HepG2 (cell line): Measurements from ENCODE around the gene EBF4. TPM values are rescaled to one million over a fixed set of nuclear protein-coding genes. Genes with fewer than 3 reads are reported as not detected.

Experiments
- BRCA1 ChIP-seq: sonication (generic); formaldehyde crosslinking; IDR thresholded peaks from 2 replicates; pipeline ENCODE4 v1.4.0; 2020; ENCODE audit warnings: missing genetic modification reagents
- CEBPG ChIP-seq: IDR thresholded peaks from 2 replicates; pipeline ENCODE4 v1.6.1; 2016
- EHMT2 ChIP-seq: fragments of 200-600 bp; sonication (generic); IDR thresholded peaks from 2 replicates; pipeline ENCODE4 v1.7.0; 2017; ENCODE audit warnings: antibody characterized with exemption, low read depth, low read length, borderline replicate concordance
- GABPB1 ChIP-seq: IDR thresholded peaks from 2 replicates; pipeline ENCODE4 v1.6.1; 2016; ENCODE audit warnings: mild to moderate bottlenecking, missing genetic modification reagents, moderate library complexity, missing compliant biosample characterization
- IRF2 ChIP-seq: IDR thresholded peaks from 2 replicates; pipeline ENCODE4 v1.6.1; 2018; ENCODE audit warnings: missing genetic modification reagents, missing compliant biosample characterization
- MED8 ChIP-seq: sonication (generic); formaldehyde crosslinking; IDR thresholded peaks from 2 replicates; pipeline ENCODE4 v1.8.1; 2023; ENCODE audit warnings: mild to moderate bottlenecking, missing genetic modification reagents; ENCODE audit not compliant: insufficient replicate concordance
- NKX3-1 ChIP-seq: sonication (generic); formaldehyde crosslinking; IDR thresholded peaks from 2 replicates; pipeline ENCODE4 v1.5.0; 2020; ENCODE audit warnings: missing genetic modification reagents
- NR2F1 ChIP-seq, 2 experiments: fragments of 450-650 bp in 1 of 2; formaldehyde crosslinking in 1 of 2; IDR thresholded peaks; 2 replicates each; pipeline versions ENCODE4 v1.5.0 to v1.6.1; 2016 to 2020; ENCODE audit warnings: mild to moderate bottlenecking in 1 of 2, missing compliant biosample characterization in 1 of 2, missing genetic modification reagents in 1 of 2, moderate library complexity in 1 of 2
- PCBP2 ChIP-seq: fragments of 200-400 bp; formaldehyde crosslinking; optimal IDR thresholded peaks from 2 replicates; pipeline ENCODE3; 2018; ENCODE audit warnings: low read length, low read depth; ENCODE audit not compliant: poor library complexity, severe bottlenecking
- POLR2AphosphoS5 ChIP-seq: IDR thresholded peaks from 2 replicates; pipeline ENCODE4 v1.6.1; 2012; ENCODE audit warnings: low read depth, low read length
- PRPF4 ChIP-seq: fragments of 200-400 bp; formaldehyde crosslinking; IDR thresholded peaks from 2 replicates; pipeline ENCODE4 v1.6.1; 2016; ENCODE audit warnings: low read length, low read depth; ENCODE audit not compliant: poor library complexity, severe bottlenecking
- RBAK ChIP-seq: sonication (generic); formaldehyde crosslinking; IDR thresholded peaks from 2 replicates; pipeline ENCODE4 v1.5.1; 2020; ENCODE audit warnings: mild to moderate bottlenecking, missing genetic modification reagents
- TCF12 ChIP-seq, 2 experiments: fragments of 450-650 bp in 1 of 2; sonication (generic) in 1 of 2; formaldehyde crosslinking in 1 of 2; IDR thresholded peaks; 2 replicates each; pipeline versions ENCODE4 v1.6.1 to v1.8.0; 2017 to 2022; ENCODE audit warnings: antibody characterized with exemption in 1 of 2, mild to moderate bottlenecking in 1 of 2, missing genetic modification reagents in 1 of 2, moderate library complexity in 1 of 2
- YEATS2 ChIP-seq: sonication (generic); formaldehyde crosslinking; IDR thresholded peaks from 2 replicates; pipeline ENCODE4 v1.4.0; 2020; ENCODE audit warnings: missing genetic modification reagents, borderline replicate concordance
- ZC3H4 ChIP-seq: sonication (generic); formaldehyde crosslinking; IDR thresholded peaks from 2 replicates; pipeline ENCODE4 v1.4.0; 2020; ENCODE audit warnings: missing genetic modification reagents, borderline replicate concordance
- ZNF251 ChIP-seq: sonication (generic); formaldehyde crosslinking; IDR thresholded peaks from 2 replicates; pipeline ENCODE4 v1.9.0; 2021; ENCODE audit warnings: mild to moderate bottlenecking, missing genetic modification reagents
- ZNF30 ChIP-seq: sonication (generic); formaldehyde crosslinking; IDR thresholded peaks from 2 replicates; pipeline ENCODE4 v1.5.0; 2020; ENCODE audit warnings: mild to moderate bottlenecking, missing genetic modification reagents
- ZNF674 ChIP-seq: sonication (generic); formaldehyde crosslinking; IDR thresholded peaks from 2 replicates; pipeline ENCODE4 v1.5.0; 2020; ENCODE audit warnings: low read depth, mild to moderate bottlenecking, missing genetic modification reagents
- polyA plus RNA-seq, 8 experiments: library from polyadenylated mRNA; depleted of rRNA in 3 of 8; stranded (reverse) in 7 of 8; unstranded in 1 of 8; fragments of >200 nt; fragmentation: Illumina TruSeq in 4 of 8; extraction: Trizol in 4 of 8; gene quantifications; 2 replicates each; pipeline versions ENCODE4 v1.2.1 to v1.2.3, GENCODE V29; 2011 to 2016; ENCODE audit warnings: low read depth in 4 of 8, missing spikeins in 1 of 8, mixed read lengths in 1 of 8; ENCODE audit not compliant: insufficient read depth in 1 of 8
- total RNA-seq, 5 experiments: library from RNA; depleted of rRNA; stranded (reverse); fragments of >200 nt; fragmentation: Illumina TruSeq; extraction: Trizol; gene quantifications; 2 replicates each; pipeline ENCODE4 v1.2.3, GENCODE V29; 2016; ENCODE audit warnings: low read depth in 1 of 5
- TF ChIP-seq, protein P1 (sequence below): sonication (generic); formaldehyde crosslinking; IDR thresholded peaks from 2 replicates; pipeline ENCODE4 v1.5.0; 2020; ENCODE audit warnings: mild to moderate bottlenecking, missing genetic modification reagents
- TF ChIP-seq, protein P2 (sequence below): sonication (generic); formaldehyde crosslinking; IDR thresholded peaks from 2 replicates; pipeline ENCODE4 v1.4.0; 2020; ENCODE audit warnings: mild to moderate bottlenecking, missing genetic modification reagents
- TF ChIP-seq, protein P3 (sequence below): sonication (generic); formaldehyde crosslinking; IDR thresholded peaks from 2 replicates; pipeline ENCODE4 v1.4.0; 2020; ENCODE audit warnings: missing genetic modification reagents, mild to moderate bottlenecking, borderline replicate concordance

Gene EBF4
- total and polyA plus RNA-seq, 2 of the 13 experiments (the other 11 are each of a cell fraction or from before 2014, with no cell fraction given) = 0.84 to 2.2 TPM

DNA sequence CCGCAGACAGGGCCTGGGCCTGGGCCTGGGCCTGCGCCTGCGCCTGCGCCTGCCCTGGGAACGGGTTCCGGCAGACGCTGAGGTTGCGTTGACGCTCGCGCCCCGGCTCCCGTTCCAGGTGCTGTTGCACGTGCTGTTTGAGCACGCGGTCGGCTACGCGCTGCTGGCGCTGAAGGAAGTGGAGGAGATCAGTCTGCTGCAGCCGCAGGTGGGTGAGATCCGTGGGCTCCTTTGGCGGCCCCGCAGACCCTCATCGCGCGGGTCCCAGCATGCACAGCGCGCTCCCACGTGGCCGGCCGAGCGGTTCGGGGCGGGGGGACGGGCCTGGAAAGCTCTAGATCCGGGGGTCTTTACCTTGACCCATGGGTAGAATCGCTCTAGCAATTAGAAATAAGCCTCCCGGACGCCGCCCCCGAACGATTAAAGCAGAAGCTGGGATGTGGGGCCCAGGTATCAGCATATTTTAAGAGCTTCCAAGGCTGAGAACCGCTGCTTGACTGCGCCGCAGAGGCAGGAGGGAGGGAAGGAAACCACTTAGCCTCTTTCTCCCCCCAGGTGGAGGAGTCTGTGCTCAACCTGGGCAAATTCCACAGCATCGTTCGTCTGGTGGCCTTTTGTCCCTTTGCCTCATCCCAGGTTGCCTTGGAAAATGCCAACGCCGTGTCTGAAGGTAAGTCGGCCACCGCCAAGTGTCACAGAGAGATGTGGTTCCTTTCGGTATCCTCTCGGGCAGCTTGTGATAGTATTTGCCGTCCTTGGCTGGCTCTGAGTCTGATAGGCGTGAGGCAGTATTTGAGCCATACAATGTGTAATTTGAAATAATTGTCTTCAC lies 39.6 kb upstream of the EBF4 start (continued):
- TF ChIP-seq PRPF4 = no peak
- TF ChIP-seq IRF2 (CRISPR knock-in tag) = no peak; the same call in 1 of the 2 replicates
- TF ChIP-seq, protein P1, sequence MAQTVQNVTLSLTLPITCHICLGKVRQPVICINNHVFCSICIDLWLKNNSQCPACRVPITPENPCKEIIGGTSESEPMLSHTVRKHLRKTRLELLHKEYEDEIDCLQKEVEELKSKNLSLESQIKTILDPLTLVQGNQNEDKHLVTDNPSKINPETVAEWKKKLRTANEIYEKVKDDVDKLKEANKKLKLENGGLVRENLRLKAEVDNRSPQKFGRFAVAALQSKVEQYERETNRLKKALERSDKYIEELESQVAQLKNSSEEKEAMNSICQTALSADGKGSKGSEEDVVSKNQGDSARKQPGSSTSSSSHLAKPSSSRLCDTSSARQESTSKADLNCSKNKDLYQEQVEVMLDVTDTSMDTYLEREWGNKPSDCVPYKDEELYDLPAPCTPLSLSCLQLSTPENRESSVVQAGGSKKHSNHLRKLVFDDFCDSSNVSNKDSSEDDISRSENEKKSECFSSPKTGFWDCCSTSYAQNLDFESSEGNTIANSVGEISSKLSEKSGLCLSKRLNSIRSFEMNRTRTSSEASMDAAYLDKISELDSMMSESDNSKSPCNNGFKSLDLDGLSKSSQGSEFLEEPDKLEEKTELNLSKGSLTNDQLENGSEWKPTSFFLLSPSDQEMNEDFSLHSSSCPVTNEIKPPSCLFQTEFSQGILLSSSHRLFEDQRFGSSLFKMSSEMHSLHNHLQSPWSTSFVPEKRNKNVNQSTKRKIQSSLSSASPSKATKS (CRISPR knock-in tag) = no peak; the same call in 1 of the 2 replicates
- peak; percentile 40 for TF ChIP-seq NKX3-1
- peak; percentile 63 for TF ChIP-seq YEATS2 (CRISPR knock-in tag)
- TF ChIP-seq NR2F1 (CRISPR knock-in tag; IDR thresholded peaks at IDR 0.05) = no peak
- TF ChIP-seq ZNF30 = no peak
- peak; percentile 4 for TF ChIP-seq MED8
- TF ChIP-seq ZC3H4 (CRISPR knock-in tag) = no peak
- 0 out of 2 replicates have a peak, but pooled peaks have one; percentile 87 for TF ChIP-seq ZNF251 (CRISPR knock-in tag)
- TF ChIP-seq BRCA1 (CRISPR knock-in tag) = peak; percentile 82; the same call in 1 of the 2 replicates
- TF ChIP-seq POLR2AphosphoS5 = no peak
- TF ChIP-seq RBAK = peak; percentile 82
- TF ChIP-seq, protein P2, sequence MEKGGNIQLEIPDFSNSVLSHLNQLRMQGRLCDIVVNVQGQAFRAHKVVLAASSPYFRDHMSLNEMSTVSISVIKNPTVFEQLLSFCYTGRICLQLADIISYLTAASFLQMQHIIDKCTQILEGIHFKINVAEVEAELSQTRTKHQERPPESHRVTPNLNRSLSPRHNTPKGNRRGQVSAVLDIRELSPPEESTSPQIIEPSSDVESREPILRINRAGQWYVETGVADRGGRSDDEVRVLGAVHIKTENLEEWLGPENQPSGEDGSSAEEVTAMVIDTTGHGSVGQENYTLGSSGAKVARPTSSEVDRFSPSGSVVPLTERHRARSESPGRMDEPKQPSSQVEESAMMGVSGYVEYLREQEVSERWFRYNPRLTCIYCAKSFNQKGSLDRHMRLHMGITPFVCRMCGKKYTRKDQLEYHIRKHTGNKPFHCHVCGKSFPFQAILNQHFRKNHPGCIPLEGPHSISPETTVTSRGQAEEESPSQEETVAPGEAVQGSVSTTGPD (CRISPR knock-in tag) = peak; percentile 62; the same call in 1 of the 2 replicates
- TF ChIP-seq, protein P3, sequence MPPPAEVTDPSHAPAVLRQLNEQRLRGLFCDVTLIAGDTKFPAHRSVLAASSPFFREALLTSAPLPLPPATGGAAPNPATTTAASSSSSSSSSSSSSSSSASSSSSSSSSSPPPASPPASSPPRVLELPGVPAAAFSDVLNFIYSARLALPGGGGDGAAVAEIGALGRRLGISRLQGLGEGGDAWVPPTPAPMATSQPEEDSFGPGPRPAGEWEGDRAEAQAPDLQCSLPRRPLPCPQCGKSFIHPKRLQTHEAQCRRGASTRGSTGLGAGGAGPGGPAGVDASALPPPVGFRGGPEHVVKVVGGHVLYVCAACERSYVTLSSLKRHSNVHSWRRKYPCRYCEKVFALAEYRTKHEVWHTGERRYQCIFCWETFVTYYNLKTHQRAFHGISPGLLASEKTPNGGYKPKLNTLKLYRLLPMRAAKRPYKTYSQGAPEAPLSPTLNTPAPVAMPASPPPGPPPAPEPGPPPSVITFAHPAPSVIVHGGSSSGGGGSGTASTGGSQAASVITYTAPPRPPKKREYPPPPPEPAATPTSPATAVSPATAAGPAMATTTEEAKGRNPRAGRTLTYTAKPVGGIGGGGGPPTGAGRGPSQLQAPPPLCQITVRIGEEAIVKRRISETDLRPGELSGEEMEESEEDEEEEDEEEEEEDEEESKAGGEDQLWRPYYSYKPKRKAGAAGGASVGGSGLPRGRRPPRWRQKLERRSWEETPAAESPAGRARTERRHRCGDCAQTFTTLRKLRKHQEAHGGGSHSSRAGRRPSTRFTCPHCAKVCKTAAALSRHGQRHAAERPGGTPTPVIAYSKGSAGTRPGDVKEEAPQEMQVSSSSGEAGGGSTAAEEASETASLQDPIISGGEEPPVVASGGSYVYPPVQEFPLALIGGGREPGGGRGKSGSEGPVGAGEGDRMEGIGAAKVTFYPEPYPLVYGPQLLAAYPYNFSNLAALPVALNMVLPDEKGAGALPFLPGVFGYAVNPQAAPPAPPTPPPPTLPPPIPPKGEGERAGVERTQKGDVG (CRISPR knock-in tag) = no peak
- no peak; the same call in 1 of the 2 replicates for TF ChIP-seq ZNF674 (CRISPR knock-in tag)
- TF ChIP-seq EHMT2 = no peak
- no peak for TF ChIP-seq CEBPG (CRISPR knock-in tag)
- no peak for TF ChIP-seq TCF12 (IDR thresholded peaks at IDR 0.05)
- peak; percentile 32 for TF ChIP-seq TCF12 (CRISPR knock-in tag; IDR thresholded peaks at IDR 0.05)
- no peak for TF ChIP-seq PCBP2
- peak; percentile 71; the same call in 1 of the 2 replicates for TF ChIP-seq GABPB1 (CRISPR knock-in tag)
